Body of pancreas (tissue), 4 donors: ENCODE data around the gene KIF3A. TPM values are rescaled to one million over a fixed set of nuclear protein-coding genes. Genes with fewer than 3 reads are reported as not detected.

Experiments
- ATAC-seq: fragments of 150-250 bp; one replicate; pipeline ENCODE4 v1.9.1; 2016
- DNase-seq, 4 donors: peaks; one replicate each; pipeline ENCODE4 v3.0.0-alpha.2; 2019
- H3K27ac ChIP-seq, 4 donors: fragments of 200-600 bp; sonication (generic); 1 replicate in 3 of 4; 2 replicates in 1 of 4; pipeline versions ENCODE4 v1.5.1 to v1.6.1; 2016 to 2019; ENCODE audit warnings: mild to moderate bottlenecking in 1 of 4, mixed read lengths in 1 of 4, moderate library complexity in 1 of 4
- H3K27me3 ChIP-seq, 2 donors: fragments of 200-600 bp; sonication (generic); one replicate each; pipeline ENCODE4 v1.6.0; 2016; ENCODE audit warnings: mild to moderate bottlenecking in 1 of 2
- H3K36me3 ChIP-seq, 2 donors: fragments of 200-600 bp; sonication (generic); replicated peaks in 1 of 2; 2 replicates each; pipeline ENCODE4 v1.5.1; 2016; ENCODE audit warnings: low read depth in 2 of 2; ENCODE audit not compliant: insufficient read depth in 1 of 2
- H3K4me1 ChIP-seq: fragments of 200-600 bp; sonication (generic); one replicate; pipeline ENCODE4 v1.6.0; 2016
- H3K4me3 ChIP-seq, 2 donors: fragments of 200-600 bp; sonication (generic); 1 replicate in 1 of 2; 2 replicates in 1 of 2; pipeline ENCODE4 v1.5.1; 2016 to 2019
- H3K9me3 ChIP-seq, 3 donors: fragments of 200-600 bp; sonication (generic); 1 replicate in 2 of 3; 2 replicates in 1 of 3; pipeline ENCODE4 v1.5.1; 2016
- POLR2A ChIP-seq, 3 donors: fragments of 450-650 bp; IDR thresholded peaks; one replicate each; pipeline ENCODE4 v1.6.1; 2016; ENCODE audit warnings: antibody characterized with exemption in 3 of 3, mild to moderate bottlenecking in 2 of 3
- WGBS, 2 donors: methylation state at CpG; one replicate each; pipeline ENCODE4 v1.1.5; 2017; 5-methylcytosine and 5-hydroxymethylcytosine counted together
- intact Hi-C: fragments of 100-400 bp; cut with DNase I; formaldehyde crosslinking; loops from one replicate; pipeline ENCODE4 v1.15.1; 2023
- total RNA-seq, 2 donors: library from RNA; depleted of rRNA; stranded (reverse); fragments of >200 nt; gene quantifications; one replicate each; pipeline ENCODE4 v1.1.0, GENCODE V29; 2016
- TF ChIP-seq, protein P1 (sequence below), 7 experiments: fragments of 450-650 bp in 4 of 7; fragments of 200-600 bp in 3 of 7; sonication (generic) in 3 of 7; IDR thresholded peaks; one replicate each; pipeline ENCODE4 v1.5.1; 2016 to 2019; ENCODE audit warnings: antibody characterized with exemption in 7 of 7

Gene KIF3A
- total RNA-seq, 2 donors from 2014 or later = 5.9 to 8.8 TPM

DNA sequence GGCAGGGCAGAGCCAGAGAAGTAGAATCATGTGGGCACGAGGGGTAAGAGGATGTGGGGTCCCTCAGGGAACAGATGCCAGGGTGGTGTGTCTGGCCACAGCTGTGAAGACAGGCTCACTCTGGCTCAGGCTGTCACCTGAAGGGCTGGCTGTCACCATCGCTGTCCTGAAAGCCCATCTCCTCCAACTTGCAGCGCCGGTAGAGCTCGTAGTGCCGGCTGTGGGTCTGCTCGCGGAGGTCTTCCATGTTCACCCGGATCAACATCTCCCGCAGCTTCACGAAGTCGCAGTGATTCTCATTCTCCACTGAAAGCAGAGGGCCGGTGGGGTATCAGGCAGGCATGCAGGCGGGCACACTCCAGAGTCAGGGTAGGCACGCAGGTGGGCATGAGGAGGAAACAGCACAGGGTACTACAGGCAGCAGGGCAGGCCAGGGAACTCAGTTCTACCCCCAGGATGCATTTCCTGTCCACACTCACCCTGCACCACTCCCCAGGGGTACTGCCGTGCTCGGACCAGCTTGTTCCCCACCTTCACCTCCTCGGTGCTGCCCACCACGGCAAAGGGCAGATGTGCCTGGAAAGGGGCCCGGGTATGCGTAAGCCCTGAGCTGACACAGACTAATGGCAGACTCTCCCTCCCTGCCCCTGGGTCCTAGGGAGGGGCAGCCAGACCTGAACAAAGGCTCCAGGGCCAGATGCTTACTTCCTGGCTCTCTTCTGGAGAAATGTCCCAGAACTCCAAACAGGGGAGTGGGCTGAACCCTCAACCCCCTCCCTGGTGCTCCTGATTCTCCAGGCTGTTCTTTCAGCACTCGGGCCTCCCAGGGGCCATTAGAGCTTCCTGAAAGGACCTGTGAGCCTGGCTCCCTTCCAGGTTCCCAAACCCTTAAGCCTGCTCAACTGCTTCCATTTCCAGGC lies 24.2 kb upstream of the KIF3A start:
- TF ChIP-seq POLR2A (IDR thresholded peaks at IDR 0.05) = no peak
- TF ChIP-seq, protein P1, sequence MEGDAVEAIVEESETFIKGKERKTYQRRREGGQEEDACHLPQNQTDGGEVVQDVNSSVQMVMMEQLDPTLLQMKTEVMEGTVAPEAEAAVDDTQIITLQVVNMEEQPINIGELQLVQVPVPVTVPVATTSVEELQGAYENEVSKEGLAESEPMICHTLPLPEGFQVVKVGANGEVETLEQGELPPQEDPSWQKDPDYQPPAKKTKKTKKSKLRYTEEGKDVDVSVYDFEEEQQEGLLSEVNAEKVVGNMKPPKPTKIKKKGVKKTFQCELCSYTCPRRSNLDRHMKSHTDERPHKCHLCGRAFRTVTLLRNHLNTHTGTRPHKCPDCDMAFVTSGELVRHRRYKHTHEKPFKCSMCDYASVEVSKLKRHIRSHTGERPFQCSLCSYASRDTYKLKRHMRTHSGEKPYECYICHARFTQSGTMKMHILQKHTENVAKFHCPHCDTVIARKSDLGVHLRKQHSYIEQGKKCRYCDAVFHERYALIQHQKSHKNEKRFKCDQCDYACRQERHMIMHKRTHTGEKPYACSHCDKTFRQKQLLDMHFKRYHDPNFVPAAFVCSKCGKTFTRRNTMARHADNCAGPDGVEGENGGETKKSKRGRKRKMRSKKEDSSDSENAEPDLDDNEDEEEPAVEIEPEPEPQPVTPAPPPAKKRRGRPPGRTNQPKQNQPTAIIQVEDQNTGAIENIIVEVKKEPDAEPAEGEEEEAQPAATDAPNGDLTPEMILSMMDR (IDR thresholded peaks at IDR 0.05) = no peak
- no peak for ATAC-seq
- WGBS, 2 donors = 89 to 91% methylated on average over 16 to 22 of the region's 22 CpGs

DNA sequence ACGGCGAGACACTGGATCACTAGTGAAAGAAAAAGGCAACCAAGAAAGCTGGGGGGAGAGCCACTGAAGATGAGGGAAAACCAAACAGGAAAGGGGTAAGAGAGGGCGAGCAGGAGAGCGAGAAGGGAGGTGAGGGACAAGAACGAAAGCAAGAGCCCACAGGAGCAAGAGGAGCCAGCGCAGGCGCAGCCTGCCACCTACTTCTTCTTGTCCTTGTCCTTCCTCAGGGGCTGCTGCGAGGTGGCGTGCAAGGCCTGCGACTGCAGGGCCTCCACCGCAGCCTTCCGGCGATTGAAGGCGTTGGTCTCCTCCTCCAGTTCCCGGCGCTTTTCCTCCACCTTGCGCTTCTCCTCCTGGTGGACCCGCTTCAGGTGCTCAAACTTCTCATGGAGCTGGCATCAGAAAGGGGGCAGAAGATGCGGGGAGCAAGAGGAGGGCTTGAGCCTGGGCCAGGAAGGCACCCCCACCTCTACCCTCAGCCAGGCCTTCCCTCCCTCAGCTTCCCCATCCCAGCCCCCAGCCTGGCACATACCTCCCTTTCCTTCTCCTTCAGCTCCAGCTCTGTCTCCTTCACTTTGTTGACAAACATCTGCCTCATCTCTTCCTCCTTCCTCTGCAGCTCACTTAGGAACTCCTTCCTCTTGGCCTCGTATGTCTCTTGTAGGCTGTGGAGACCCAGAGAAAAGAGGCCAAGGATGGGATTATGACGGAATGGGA lies 23.4 kb upstream of the KIF3A start:
- Histone ChIP-seq H3K4me1 (no peaks in the 10 kb centered on the region), H3K9me3 (no peaks in the 10 kb centered on the region), H3K27me3 (no peaks in the 10 kb centered on the region), H3K27ac (no peak overlapping the region), H3K4me3 (no peak overlapping the region), H3K36me3 (peaks cover 0 to 25% of the 10 kb centered on the region in 2 donors)
- ATAC-seq (no peak), DNase-seq (no peak)
- TF ChIP-seq, protein P1 (IDR thresholded peaks at IDR 0.05) = no peak
- TF ChIP-seq POLR2A (IDR thresholded peaks at IDR 0.05) = no peak
- WGBS, 2 donors = 90 to 93% methylated on average over 19 to 21 of the region's 21 CpGs
- intact Hi-C loops = no loop called here

More for the DNA sequence above, 24.2 kb upstream of the KIF3A start:
- peaks cover 0 to 25% of the 10 kb centered on the region in 2 donors for H3K36me3 ChIP-seq
- H3K4me1 ChIP-seq = no peaks in the 10 kb centered on the region
- H3K27ac ChIP-seq = no peak overlapping the region
- peak in 1 of 4 donors; percentile 3 for DNase-seq
- H3K27me3 ChIP-seq = no peaks in the 10 kb centered on the region
- no peaks in the 10 kb centered on the region for H3K9me3 ChIP-seq
- H3K4me3 ChIP-seq = no peak overlapping the region
- intact Hi-C loops = no loop called here

DNA sequence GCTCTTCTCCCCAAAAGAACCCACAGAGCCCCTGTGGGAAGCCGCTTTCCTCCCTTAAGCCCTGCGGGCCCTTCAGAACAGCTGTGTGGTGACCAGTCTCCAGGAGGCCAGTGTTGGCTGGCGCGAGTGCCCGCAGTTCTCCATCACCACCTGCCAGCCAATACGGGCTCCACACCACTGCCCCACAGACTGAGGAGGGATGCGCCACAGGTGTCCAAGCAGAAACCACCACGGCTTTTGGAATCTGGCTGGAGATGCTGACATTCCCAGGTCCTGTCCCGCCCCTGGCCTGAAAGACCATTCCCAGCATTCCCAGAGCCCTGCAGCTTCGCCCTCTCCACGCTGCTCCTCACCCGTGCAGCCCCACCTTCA lies 22.7 kb upstream of the KIF3A start:
- no peak overlapping the region for H3K27ac ChIP-seq
- TF ChIP-seq POLR2A (IDR thresholded peaks at IDR 0.05) = no peak
- TF ChIP-seq, protein P1 (IDR thresholded peaks at IDR 0.05) = no peak
- H3K4me3 ChIP-seq = no peak overlapping the region
- H3K27me3 ChIP-seq = no peaks in the 10 kb centered on the region
- H3K36me3 ChIP-seq = peaks cover 0 to 25% of the 10 kb centered on the region in 2 donors
- H3K9me3 ChIP-seq = no peaks in the 10 kb centered on the region
- peak in 1 of 4 donors; percentile 2 for DNase-seq
- ATAC-seq = no peak
- no peaks in the 10 kb centered on the region for H3K4me1 ChIP-seq
- intact Hi-C loops = no loop called here
- 92 to 96% methylated on average over 12 of the region's 12 CpGs for WGBS, 2 donors

DNA sequence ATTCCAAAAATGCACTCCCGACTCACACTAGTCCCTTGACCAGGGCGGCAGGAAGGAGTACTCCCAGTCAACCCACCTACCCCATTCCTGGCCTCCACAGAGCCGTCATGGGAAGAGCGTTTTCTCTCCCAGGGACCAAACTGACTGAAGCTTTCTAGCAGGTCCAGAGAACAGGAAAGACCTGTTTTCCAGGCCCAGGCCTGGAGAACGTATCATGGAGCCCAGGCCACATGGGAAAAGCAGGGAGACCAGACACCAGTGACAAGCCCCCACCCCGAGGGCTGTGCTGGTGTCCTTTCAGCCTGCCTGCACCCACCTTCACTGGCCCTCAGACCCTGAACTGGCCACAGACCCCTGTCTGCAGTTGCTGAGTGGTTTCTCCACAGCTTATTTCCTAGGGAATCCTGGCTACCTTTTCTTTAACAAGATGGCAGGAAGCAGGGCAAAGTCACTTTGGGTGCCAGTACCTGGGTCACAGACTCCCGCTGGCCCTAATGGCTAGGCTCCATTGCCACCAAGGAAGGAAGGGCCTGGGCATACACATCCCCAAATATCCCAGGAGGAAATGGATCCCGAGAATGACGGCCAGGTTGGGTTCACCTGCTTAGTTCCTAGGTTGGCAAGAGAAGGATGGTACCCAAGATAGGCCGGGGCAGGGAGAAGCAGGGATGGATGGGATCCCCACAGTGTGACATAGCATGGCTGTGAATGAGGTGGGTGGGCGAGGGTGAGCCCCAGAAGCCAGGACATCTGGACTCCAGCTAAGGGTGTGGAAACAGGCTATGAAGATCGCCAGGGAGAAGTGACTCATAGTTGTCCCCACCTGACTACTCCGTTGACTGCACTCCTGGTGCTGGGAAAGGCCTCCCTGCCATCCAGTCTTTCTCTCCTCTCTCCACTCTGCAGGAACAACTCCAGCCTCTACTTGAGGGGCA lies 22.0 kb upstream of the KIF3A start:
- ATAC-seq (no peak), DNase-seq (no peak)
- peaks cover 0 to 25% of the 10 kb centered on the region in 2 donors for H3K36me3 ChIP-seq
- no peak overlapping the region for H3K27ac ChIP-seq
- 89 to 90% methylated on average over 12 to 13 of the region's 13 CpGs for WGBS, 2 donors
- H3K4me1 ChIP-seq = no peaks in the 10 kb centered on the region
- H3K27me3 ChIP-seq = no peaks in the 10 kb centered on the region
- intact Hi-C loops = no loop called here
- TF ChIP-seq, protein P1 (IDR thresholded peaks at IDR 0.05) = no peak
- no peak for TF ChIP-seq POLR2A (IDR thresholded peaks at IDR 0.05)
- no peaks in the 10 kb centered on the region for H3K9me3 ChIP-seq
- H3K4me3 ChIP-seq = no peak overlapping the region
